Measurements from ENCODE around the gene ABCB9. TPM values are rescaled to one million over a fixed set of nuclear protein-coding genes. Genes with fewer than 3 reads are reported as not detected.

The ABCB9 gene
- total RNA-seq, 1 experiment from 2014 or later: 14.7 TPM

DNA sequence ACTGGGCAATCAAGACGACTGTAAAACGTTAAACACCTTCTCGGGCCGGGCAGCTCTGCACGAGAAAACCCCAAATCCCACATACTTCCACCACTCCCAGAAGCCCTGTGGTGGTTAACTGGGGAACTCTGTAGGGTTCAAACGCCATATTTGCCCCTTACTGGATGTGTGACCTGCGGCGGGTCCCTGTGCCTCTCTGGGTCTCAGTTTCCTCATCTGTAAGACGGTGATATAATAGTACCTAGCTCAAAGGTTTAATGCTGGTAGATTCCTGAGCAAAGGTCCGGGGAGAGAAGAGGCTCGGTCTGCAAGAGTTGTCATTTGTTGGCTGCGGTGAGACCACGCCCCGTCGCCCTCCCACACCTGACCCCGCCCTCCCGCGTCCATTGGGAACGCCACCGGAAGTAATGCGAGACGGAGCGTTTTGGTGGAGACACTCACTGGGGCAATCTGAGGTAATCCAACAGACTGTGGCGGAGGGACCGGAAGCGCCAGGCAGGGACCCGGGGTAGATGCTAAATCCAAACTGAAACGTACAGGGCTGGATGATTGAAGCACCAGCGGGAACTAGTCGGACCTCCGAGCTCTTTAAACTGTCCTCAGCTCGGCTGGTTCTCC lies 8.1 kb upstream of the ABCB9 start (continued):
- TF ChIP-seq POLR2A (IDR thresholded peaks at IDR 0.05; ENCODE audit: borderline replicate concordance, extremely low read depth, insufficient read depth, insufficient read length) (peak; percentile 79), EZH2phosphoT487 (IDR thresholded peaks at IDR 0.05; ENCODE audit: borderline replicate concordance) (no peak), CBX3 (IDR thresholded peaks at IDR 0.05; ENCODE audit: low read depth) (no peak), RAD21 (IDR thresholded peaks at IDR 0.05; ENCODE audit: low read depth) (no peak)

DNA sequence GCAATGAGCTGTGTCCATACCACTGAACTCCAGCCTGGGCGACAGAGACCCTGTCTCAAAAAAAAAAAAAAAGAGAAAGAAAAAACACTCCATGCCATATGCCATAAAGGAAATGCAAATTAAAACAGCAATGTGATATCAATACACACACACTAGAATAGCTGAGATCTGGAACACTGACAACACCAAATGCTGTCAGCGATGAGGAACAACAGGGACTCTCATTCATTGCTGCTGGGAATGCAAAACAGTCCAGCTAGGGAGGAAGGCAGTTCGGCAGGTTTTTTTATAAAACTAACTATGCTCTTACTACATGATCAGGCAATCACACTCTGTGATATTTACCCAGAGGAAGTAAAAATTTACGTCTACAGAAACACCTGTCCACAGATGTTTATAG lies 3.4 kb upstream of the ABCB9 start:
- no peak for DNase-seq (ENCODE audit: low read depth, low spot score)
- Histone ChIP-seq H3K9ac (ENCODE audit: low read length) (no peak overlapping the region), H3K9me3 (ENCODE audit: control insufficient read depth in 1 of 2, insufficient read depth in 1 of 2, low read depth in 1 of 2, low read length in 2 of 2) (no peaks in the 10 kb centered on the region), H3K27me3 (ENCODE audit: insufficient read depth, low read length) (no peaks in the 10 kb centered on the region), H4K20me1 (ENCODE audit: insufficient read depth) (no peaks in the 10 kb centered on the region), H3K4me3 (replicated peaks in 1 of 2; ENCODE audit: low read depth in 1 of 2, low read length in 2 of 2) (no peak overlapping the region), H3K4me1 (ENCODE audit: control insufficient read depth in 1 of 2, insufficient read depth in 2 of 2, low read length in 2 of 2) (peaks cover 10 to 24% of the 10 kb centered on the region in 2 experiments), H3K27ac (ENCODE audit: low read depth, low read length) (no peak overlapping the region), H2AFZ (ENCODE audit: low read depth, low read length, poor library complexity, severe bottlenecking) (no peak overlapping the region), H3K4me2 (ENCODE audit: low read length) (no peak overlapping the region), H3K36me3 (ENCODE audit: control insufficient read depth in 1 of 2, insufficient read depth in 2 of 2, low read length in 2 of 2) (no peaks in the 10 kb centered on the region), H3K79me2 (ENCODE audit: insufficient read depth, low read length) (no peaks in the 10 kb centered on the region), H3K9me2 (ENCODE audit: insufficient read depth) (no peaks in the 10 kb centered on the region)
- ChIA-PET POLR2A (interaction anchor here (0.6 to 2.3 kb wide), 3 partner anchors 121 to 786 kb away, joined by 3 to 10 read pairs (median 3); partner anchors contain the start of genes MPHOSPH9 and MTRFR), RAD21 (ENCODE audit: low non-redundant PET in 1 of 2, low total read pairs in 2 of 2, uncharacterized antibody in 2 of 2, unreplicated experiment in 2 of 2) (interaction anchor here in 1 of 2 experiments (0.7 kb wide), 1 partner anchor 150 kb away, joined by 3 read pairs; no protein-coding TSS in a partner anchor), CTCF (interaction anchor here (0.7 kb wide), 1 partner anchor 13 kb away, joined by 3 read pairs; no protein-coding TSS in a partner anchor)
- no TSS peak for BruUV-seq (replicated peaks)
- TF ChIP-seq CEBPB (IDR thresholded peaks at IDR 0.05; ENCODE audit: low read depth): no peak
- no peak for TF ChIP-seq RAD21 (IDR thresholded peaks at IDR 0.05; ENCODE audit: low read depth)
- TF ChIP-seq, protein P1, sequence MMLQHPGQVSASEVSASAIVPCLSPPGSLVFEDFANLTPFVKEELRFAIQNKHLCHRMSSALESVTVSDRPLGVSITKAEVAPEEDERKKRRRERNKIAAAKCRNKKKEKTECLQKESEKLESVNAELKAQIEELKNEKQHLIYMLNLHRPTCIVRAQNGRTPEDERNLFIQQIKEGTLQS (IDR thresholded peaks at IDR 0.05): no peak
- no peak for TF ChIP-seq ZNF274 (IDR thresholded peaks at IDR 0.05; ENCODE audit: low read depth, low read length)
- TF ChIP-seq, protein P2, sequence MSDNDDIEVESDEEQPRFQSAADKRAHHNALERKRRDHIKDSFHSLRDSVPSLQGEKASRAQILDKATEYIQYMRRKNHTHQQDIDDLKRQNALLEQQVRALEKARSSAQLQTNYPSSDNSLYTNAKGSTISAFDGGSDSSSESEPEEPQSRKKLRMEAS (IDR thresholded peaks at IDR 0.05): no peak
- TF ChIP-seq ZFX (IDR thresholded peaks at IDR 0.05): no peak
- TF ChIP-seq TCF7L2 (IDR thresholded peaks at IDR 0.05; ENCODE audit: borderline replicate concordance, extremely low read depth, insufficient read depth, insufficient read length): no peak
- intact Hi-C loops (cut with micrococcal nuclease): loop anchor here (5.0 to 10.0 kb wide), 2 partner anchors 175 to 633 kb away; partner anchors contain the start of gene DDX55
- ATAC-seq: no peak

Measured in HCT116 (cell line).